ENCODE data around the gene OPCML.

The OPCML gene

DNA sequence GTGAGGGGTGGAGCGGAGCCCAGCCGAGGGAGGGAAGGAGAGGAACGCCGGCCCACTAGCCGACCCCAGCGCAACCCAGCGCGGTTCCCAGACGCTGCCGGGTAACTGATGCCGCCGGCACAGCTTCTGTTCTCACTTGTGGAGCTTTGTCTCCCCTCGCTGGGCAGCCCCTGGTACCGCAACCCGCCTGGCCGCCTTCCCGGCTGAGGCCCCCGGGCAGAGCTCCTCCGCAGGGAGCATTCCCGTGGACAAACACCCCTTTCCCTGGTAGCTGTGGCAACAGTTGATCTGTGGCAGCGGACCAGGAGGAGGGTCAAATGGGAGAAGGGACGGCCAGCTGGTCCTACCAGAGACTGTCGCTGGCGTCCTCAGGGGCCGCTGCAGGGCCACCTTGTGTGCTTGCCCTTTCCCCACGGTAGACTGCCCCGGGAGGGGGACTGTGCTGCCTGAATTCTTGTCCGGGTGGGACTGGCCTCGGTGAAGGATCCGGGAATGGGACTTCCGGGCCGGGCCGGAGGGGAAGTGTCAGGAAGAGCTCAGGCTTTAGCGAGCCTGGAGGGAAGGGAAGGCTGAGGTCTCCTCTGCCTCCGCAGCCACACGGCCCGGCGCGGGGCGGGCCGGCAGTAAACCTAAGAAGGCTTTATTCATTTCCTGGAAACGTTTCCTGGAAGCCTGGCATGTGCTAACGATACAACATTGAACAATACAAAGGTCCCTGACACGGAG, 468.0 kb downstream of the OPCML start:
- no peak overlapping the region for H3K4me3 ChIP-seq (ENCODE audit: low read depth in 1 of 2, low read length in 1 of 2)
- no peak overlapping the region for H3K27ac ChIP-seq
- H3K4me1 ChIP-seq (ENCODE audit: control insufficient read depth in 1 of 2, insufficient read depth in 1 of 2, low read depth in 1 of 2, low read length in 1 of 2): no peaks in the 10 kb centered on the region
- no peaks in the 10 kb centered on the region for H3K36me3 ChIP-seq
- TF ChIP-seq, protein P1, sequence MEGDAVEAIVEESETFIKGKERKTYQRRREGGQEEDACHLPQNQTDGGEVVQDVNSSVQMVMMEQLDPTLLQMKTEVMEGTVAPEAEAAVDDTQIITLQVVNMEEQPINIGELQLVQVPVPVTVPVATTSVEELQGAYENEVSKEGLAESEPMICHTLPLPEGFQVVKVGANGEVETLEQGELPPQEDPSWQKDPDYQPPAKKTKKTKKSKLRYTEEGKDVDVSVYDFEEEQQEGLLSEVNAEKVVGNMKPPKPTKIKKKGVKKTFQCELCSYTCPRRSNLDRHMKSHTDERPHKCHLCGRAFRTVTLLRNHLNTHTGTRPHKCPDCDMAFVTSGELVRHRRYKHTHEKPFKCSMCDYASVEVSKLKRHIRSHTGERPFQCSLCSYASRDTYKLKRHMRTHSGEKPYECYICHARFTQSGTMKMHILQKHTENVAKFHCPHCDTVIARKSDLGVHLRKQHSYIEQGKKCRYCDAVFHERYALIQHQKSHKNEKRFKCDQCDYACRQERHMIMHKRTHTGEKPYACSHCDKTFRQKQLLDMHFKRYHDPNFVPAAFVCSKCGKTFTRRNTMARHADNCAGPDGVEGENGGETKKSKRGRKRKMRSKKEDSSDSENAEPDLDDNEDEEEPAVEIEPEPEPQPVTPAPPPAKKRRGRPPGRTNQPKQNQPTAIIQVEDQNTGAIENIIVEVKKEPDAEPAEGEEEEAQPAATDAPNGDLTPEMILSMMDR (IDR thresholded peaks at IDR 0.05): no peak
- peaks cover 57% of the 10 kb centered on the region for H3K27me3 ChIP-seq
- H3K9me3 ChIP-seq: no peaks in the 10 kb centered on the region

DNA sequence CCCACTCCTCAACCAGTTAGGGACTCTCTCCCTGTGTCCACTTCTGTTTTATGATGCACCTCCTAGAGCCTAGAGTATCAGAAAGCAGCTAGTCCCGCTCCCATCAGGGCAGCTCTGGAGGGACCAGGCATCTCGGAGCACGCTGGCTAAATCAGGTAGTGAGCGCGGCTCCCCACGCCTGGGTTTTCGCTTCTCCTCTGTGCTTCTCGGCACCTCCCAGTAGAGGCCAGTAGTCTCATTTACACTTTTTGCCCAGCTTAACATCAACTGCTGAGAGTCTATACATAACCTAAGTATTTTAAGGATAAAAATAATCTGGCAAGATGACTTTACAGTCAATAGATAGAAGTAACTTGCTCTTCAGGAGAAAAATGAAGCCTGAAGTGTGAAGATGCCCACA, 473.8 kb downstream of the OPCML start:
- Histone ChIP-seq H3K27me3 (peaks cover 31% of the 10 kb centered on the region), H3K27ac (no peak overlapping the region), H3K4me1 (ENCODE audit: control insufficient read depth in 1 of 2, insufficient read depth in 1 of 2, low read depth in 1 of 2, low read length in 1 of 2) (no peaks in the 10 kb centered on the region), H3K36me3 (no peaks in the 10 kb centered on the region), H3K9me3 (no peaks in the 10 kb centered on the region), H3K4me3 (ENCODE audit: low read depth in 1 of 2, low read length in 1 of 2) (no peak overlapping the region)
- TF ChIP-seq, protein P1 (IDR thresholded peaks at IDR 0.05): no peak

DNA sequence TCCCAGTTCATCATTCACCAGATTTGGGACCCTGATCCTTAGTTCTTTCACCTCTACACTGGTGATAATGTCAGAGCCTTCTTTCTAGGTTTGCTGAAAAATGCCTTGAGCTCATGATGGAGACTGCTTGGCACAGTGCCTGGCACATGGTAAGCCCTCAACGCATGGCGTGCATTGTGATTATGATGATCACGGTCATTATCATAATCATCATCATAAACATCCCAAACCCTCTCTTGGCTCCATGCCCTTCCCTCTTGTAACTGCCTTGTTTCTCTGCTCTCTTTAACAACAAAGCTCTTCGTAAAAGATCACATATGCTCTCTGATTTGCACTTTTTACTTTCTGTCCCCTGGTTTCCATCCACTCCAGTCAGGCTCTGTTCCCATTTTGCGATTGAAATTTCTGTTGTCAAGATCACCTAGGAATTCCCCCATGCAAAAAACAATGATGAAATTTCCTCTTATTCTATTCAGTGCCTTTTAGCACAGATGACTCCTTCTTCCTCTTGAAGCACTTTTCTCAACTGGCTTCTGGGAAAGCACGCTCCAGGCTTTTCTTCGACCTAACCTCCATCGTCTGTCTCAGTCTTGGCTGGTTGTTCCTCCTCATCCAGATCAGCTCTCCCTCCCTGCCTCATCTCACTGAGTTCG, 479.1 kb downstream of the OPCML start:
- TF ChIP-seq, protein P1 (IDR thresholded peaks at IDR 0.05): no peak
- Histone ChIP-seq H3K4me3 (ENCODE audit: low read depth in 1 of 2, low read length in 1 of 2) (no peak overlapping the region), H3K9me3 (no peaks in the 10 kb centered on the region), H3K27me3 (no peaks in the 10 kb centered on the region), H3K4me1 (ENCODE audit: control insufficient read depth in 1 of 2, insufficient read depth in 1 of 2, low read depth in 1 of 2, low read length in 1 of 2) (no peaks in the 10 kb centered on the region), H3K36me3 (no peaks in the 10 kb centered on the region), H3K27ac (no peak overlapping the region)

DNA sequence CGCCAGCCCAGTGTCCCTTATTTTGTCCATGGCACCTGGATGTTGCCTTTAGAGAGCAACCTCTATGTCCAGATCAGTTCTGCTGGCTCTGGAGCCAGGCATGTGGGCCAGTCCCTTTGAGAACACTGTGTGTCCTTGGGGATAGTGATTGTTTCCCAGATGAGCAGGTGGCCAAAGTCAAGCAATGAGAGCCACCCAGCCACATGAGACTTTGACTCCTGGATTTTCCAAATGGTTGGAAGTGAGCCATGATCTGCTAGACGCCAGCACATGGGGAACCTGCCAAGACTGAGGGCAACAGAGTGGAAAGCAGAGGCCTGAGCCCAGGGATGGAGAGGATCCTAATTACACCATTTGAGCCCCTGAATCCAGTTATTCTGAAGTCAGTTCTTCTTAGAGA, 479.8 kb downstream of the OPCML start:
- Histone ChIP-seq H3K4me3 (ENCODE audit: low read depth in 1 of 2, low read length in 1 of 2) (no peak overlapping the region), H3K27ac (no peak overlapping the region), H3K36me3 (no peaks in the 10 kb centered on the region), H3K4me1 (ENCODE audit: control insufficient read depth in 1 of 2, insufficient read depth in 1 of 2, low read depth in 1 of 2, low read length in 1 of 2) (no peaks in the 10 kb centered on the region), H3K27me3 (no peaks in the 10 kb centered on the region), H3K9me3 (no peaks in the 10 kb centered on the region)
- TF ChIP-seq, protein P1 (IDR thresholded peaks at IDR 0.05): no peak

DNA sequence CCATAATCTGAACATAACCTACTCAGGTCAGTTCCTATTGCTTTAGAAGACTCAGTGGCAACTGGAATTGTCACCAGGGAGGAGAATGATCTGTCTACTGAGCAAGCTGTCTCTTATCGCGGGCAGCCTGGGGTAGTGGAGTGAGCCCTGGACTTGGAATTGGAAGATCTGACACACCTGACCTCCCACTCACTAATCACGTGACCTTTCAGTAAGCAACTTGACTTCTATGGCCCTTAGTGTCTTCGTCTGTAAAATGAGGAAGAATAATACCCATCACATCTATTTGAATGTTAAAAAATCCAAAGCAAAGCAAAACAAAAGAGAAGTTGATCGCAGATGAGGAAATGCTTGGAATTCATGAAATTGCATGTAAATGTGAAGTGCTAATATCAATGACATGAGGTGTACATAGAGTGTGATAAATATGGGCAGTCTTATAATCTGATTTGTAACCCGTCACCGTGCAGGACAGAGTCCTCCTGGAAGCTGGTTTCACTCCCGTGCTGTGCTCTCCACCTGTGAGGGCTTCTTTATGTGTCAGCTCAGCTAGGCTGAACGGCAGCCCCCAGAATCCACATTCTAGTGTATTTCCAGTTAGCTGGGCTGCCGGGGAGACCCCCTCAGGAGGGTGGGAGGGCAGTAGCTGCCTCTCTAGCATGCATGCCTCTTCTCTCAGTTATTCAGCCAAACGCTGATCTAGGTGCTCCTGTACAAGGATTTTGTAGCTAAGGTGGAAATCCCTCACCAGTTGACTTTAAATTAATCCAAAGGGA, 482.9 kb downstream of the OPCML start:
- no peak overlapping the region for H3K4me3 ChIP-seq (ENCODE audit: low read depth in 1 of 2, low read length in 1 of 2)
- no peaks in the 10 kb centered on the region for H3K4me1 ChIP-seq (ENCODE audit: control insufficient read depth in 1 of 2, insufficient read depth in 1 of 2, low read depth in 1 of 2, low read length in 1 of 2)
- H3K27me3 ChIP-seq: no peaks in the 10 kb centered on the region
- no peaks in the 10 kb centered on the region for H3K9me3 ChIP-seq
- no peaks in the 10 kb centered on the region for H3K36me3 ChIP-seq
- H3K27ac ChIP-seq: no peak overlapping the region
- TF ChIP-seq, protein P1 (IDR thresholded peaks at IDR 0.05): no peak
